Activated CD8-positive, alpha-beta memory T cell treated with anti-CD3 and anti-CD28 coated beads, Interleukin-2, amount 50 U/mL, for 24 hours (primary cell): Measurements from ENCODE around the gene ZNF746.
"Not testable (repeated sequence)": the region's sequence is repeated elsewhere in the genome, so short reads cannot be mapped to it uniquely, and the experiment has no call there.

Experiments
- DNase-seq: peaks from one replicate; pipeline ENCODE4 v3.0.0-alpha.2; 2020; ENCODE audit errors: extremely low read depth

The ZNF746 gene

GRCh38 chr7:149459540-149460452, 37.8 kb downstream of the ZNF746 start:
- no peak for DNase-seq

- DNase-seq, result no peak
Observed at GRCh38 chr7:149459201-149459539, 38.4 kb downstream of the ZNF746 start.

- no peak for DNase-seq
Observed at GRCh38 chr7:149458235-149458634, 39.4 kb downstream of the ZNF746 start.

GRCh38 chr7:149457766-149458165, 39.8 kb downstream of the ZNF746 start:
- no peak for DNase-seq

GRCh38 chr7:149456506-149457421, 40.8 kb downstream of the ZNF746 start:
- no peak for DNase-seq

- no peak for DNase-seq
Observed at GRCh38 chr7:149455175-149455950, 42.2 kb downstream of the ZNF746 start.

- no peak for DNase-seq
Observed at GRCh38 chr7:149454750-149455149, 42.9 kb downstream of the ZNF746 start.

GRCh38 chr7:149454006-149454405, 43.6 kb downstream of the ZNF746 start:
- no peak for DNase-seq

GRCh38 chr7:149450821-149451220, 46.8 kb downstream of the ZNF746 start:
- no peak for DNase-seq

- no peak for DNase-seq
Observed at GRCh38 chr7:149449897-149450296, 47.7 kb downstream of the ZNF746 start.

- no peak for DNase-seq
Observed at GRCh38 chr7:149448961-149449360, 48.6 kb downstream of the ZNF746 start.

GRCh38 chr7:149446026-149446425, 51.6 kb downstream of the ZNF746 start:
- not testable (repeated sequence) for DNase-seq

GRCh38 chr7:149444287-149444686, 53.3 kb downstream of the ZNF746 start:
- no peak for DNase-seq

- DNase-seq, result no peak
Observed at GRCh38 chr7:149443523-149443922, 54.1 kb downstream of the ZNF746 start.

GRCh38 chr7:149442924-149443323, 54.7 kb downstream of the ZNF746 start:
- DNase-seq, result no peak

- no peak for DNase-seq
Observed at GRCh38 chr7:149440222-149440621, 57.4 kb downstream of the ZNF746 start.

- no peak for DNase-seq
Observed at GRCh38 chr7:149436358-149436757, 61.3 kb downstream of the ZNF746 start.

- no peak for DNase-seq
Observed at GRCh38 chr7:149433124-149433523, 64.5 kb downstream of the ZNF746 start.

GRCh38 chr7:149432121-149432691, 65.4 kb downstream of the ZNF746 start:
- no peak for DNase-seq

GRCh38 chr7:149431486-149432120, 66.0 kb downstream of the ZNF746 start:
- no peak for DNase-seq

- DNase-seq, result no peak
Observed at GRCh38 chr7:149430192-149430591, 67.4 kb downstream of the ZNF746 start.
